Muscle of leg (tissue), 11 donors: Measurements from ENCODE around the gene LAMC3. TPM values are rescaled to one million over a fixed set of nuclear protein-coding genes. Genes with fewer than 3 reads are reported as not detected.

Experiments
- DNase-seq: peaks from one replicate; pipeline ENCODE4 v3.0.0; 2013
- H3K27ac ChIP-seq: one replicate; pipeline ENCODE4 v1.5.1; 2013; ENCODE audit warnings: mild to moderate bottlenecking, low read length, control low read depth
- H3K27me3 ChIP-seq: one replicate; pipeline ENCODE4 v1.6.1; 2013; ENCODE audit warnings: low read length; ENCODE audit not compliant: control insufficient read depth, insufficient read depth
- H3K36me3 ChIP-seq: one replicate; pipeline ENCODE4 v1.6.1; 2013; ENCODE audit warnings: low read length; ENCODE audit not compliant: control insufficient read depth, insufficient read depth
- H3K4me1 ChIP-seq: one replicate; pipeline ENCODE4 v1.6.1; 2013; ENCODE audit warnings: low read length; ENCODE audit not compliant: control insufficient read depth, insufficient read depth
- H3K4me3 ChIP-seq: one replicate; pipeline ENCODE4 v1.5.1; 2013; ENCODE audit warnings: low read length, control low read depth
- H3K9me3 ChIP-seq: replicated peaks from 2 replicates; pipeline ENCODE4 v1.6.1; 2013; ENCODE audit warnings: low read depth, low read length; ENCODE audit not compliant: control insufficient read depth
- WGBS: methylation state at CpG from one replicate; pipeline ENCODE4 v1.1.5; 2013; ENCODE audit warnings: missing lambda C conversion rate; ENCODE audit not compliant: insufficient coverage; 5-methylcytosine and 5-hydroxymethylcytosine counted together
- polyA plus RNA-seq, 8 donors: library from polyadenylated mRNA; unstranded; fragments of 120-200 nt; gene quantifications; one replicate each; pipeline versions ENCODE4 v1.2.1 to v1.2.3, GENCODE V29; 2013; ENCODE audit warnings: inconsistent platforms in 1 of 8, low replicate concordance in 1 of 8; ENCODE audit not compliant: insufficient read length in 8 of 8, insufficient read depth in 1 of 8
- total RNA-seq: library from RNA; stranded (reverse); fragments of 120-200 nt; gene quantifications from one replicate; pipeline ENCODE4 v1.2.4, GENCODE V29; 2013

The LAMC3 gene
- total and polyA plus RNA-seq, 9 donors = 1.0 to 4.0 (median 1.9) TPM

DNA sequence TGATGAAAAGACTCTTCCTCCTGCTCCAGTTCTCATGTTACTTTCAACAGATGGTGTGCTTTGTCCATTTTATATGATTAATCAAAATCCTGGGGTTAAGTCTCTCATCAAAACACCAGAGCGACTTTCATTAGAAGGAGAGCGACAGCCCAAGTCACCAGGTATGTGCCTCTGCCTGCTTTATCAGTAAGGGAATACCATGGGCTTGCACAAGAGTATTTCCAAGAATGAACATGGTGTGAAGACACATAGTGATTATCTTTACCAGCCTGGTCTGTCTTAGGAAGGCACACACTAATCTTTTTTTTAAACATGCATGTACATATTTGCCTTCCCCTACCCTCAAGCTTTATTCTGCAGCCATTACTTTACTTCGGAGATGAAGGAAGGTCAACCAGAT, 131.6 kb downstream of the LAMC3 start:
- Histone ChIP-seq H3K4me3 (no peak overlapping the region), H3K4me1 (no peaks in the 10 kb centered on the region), H3K27ac (no peak overlapping the region), H3K9me3 (no peaks in the 10 kb centered on the region), H3K36me3 (peaks cover 62% of the 10 kb centered on the region), H3K27me3 (no peaks in the 10 kb centered on the region)
- no CpG with 5 or more reads among the region's 3 CpGs for WGBS
- DNase-seq = no peak

DNA sequence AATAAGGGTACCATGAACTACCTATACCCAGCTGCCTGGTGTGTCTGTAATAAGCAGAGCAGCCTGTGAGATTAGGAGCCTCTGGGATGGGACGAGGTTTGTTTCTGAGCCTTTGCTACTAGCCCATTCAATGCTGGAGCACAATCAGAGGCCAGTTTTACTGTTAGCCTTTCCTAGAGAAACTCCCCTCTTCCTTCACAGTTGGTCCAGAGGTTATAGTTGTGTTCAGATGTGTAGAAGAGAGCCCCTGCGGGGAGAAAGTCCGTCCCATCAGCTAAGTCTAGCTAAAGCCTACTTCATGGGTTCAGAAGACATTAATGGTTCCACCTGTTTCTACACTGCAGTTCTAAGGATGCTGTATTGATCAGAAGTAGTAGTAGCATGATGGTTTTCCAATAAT, 133.2 kb downstream of the LAMC3 start:
- WGBS = no CpG with 5 or more reads among the region's 3 CpGs
- DNase-seq = no peak
- Histone ChIP-seq H3K9me3 (no peaks in the 10 kb centered on the region), H3K4me1 (no peaks in the 10 kb centered on the region), H3K36me3 (peaks cover 59% of the 10 kb centered on the region), H3K27ac (no peak overlapping the region), H3K27me3 (no peaks in the 10 kb centered on the region), H3K4me3 (no peak overlapping the region)

Other genes starting within 250 kb of the LAMC3 start
- 27.0 TPM for gene ABL1, start 173.9 kb upstream of the LAMC3 start, total RNA-seq
- 10 to 100 TPM; 47.2 to 81.7 (median 68.0) TPM for gene ABL1, start 173.9 kb upstream of the LAMC3 start, polyA plus RNA-seq
- not detected for gene QRFP, start 112.4 kb upstream of the LAMC3 start, total RNA-seq
- gene QRFP, start 112.4 kb upstream of the LAMC3 start, polyA plus RNA-seq = under 1 TPM; 0.27 to 0.66 (median 0.47) TPM
- gene FIBCD1, start 69.9 kb upstream of the LAMC3 start, total RNA-seq = not detected
- gene FIBCD1, start 69.9 kb upstream of the LAMC3 start, polyA plus RNA-seq = under 1 TPM in 4 of 8 donors, not detected in 4; 0.04 to 0.13 (median 0.08) TPM
- gene AIF1L, start 87.4 kb downstream of the LAMC3 start, total RNA-seq = 19.9 TPM
- 10 to 100 TPM; 19.3 to 33.2 (median 25.8) TPM for gene AIF1L, start 87.4 kb downstream of the LAMC3 start, polyA plus RNA-seq
- 21.2 TPM for gene NUP214, start 116.4 kb downstream of the LAMC3 start, total RNA-seq
- 10 to 100 TPM; 23.5 to 35.6 (median 30.8) TPM for gene NUP214, start 116.4 kb downstream of the LAMC3 start, polyA plus RNA-seq